Measurements from ENCODE around the gene ZYX.
A peak's percentile ranks its signal among the peaks of the same experiment; 100 is the strongest.

ZYX gene

DNA sequence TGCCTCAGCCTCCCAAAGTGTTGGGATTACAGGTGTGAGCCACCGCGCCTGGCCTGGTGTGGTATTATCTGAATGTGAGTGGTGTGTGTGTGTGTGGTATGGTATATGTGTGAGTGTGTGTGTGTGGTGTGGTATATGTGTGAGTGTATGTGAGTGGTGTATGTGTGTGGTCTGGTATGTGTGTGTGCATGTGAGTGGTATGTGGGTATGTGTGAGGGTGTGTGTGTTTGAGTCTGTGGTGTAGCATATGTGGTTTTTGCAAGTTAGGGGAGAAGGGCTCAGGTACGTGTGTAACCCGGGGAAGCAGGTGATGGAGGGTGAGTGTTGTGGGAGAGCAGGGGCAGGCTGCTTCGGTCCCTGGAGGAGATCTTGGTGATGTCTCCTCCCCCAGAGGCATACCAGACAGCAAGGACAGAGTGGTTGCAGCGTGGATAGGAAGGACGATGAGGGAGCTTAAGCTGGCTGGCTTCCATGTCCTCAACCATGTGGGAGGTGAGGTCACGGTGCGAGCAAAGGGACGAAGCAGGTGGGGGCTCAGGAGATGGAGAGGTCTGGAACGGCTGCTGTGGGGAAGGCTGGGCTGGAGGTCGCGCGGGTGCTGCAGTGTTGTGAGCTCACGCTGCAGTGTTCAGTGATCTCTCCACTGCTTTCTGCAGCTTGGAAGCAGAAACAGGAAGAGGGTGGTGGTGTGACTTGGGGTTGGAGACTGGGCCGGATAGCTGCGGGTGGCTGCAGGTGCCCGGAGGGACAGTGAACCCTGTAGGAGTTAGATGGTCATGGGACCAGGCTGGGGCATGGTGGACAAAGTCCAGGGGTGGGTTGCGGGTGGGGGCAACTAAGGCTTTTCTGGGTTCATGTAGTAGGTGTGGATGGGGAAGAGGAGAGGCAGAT, 5.0 kb downstream of the ZYX start:
- H3K27ac ChIP-seq (ENCODE audit: low read depth, low read length): no peak overlapping the region
- H2AFZ ChIP-seq (ENCODE audit: low read length, unreplicated experiment): no peak overlapping the region

DNA sequence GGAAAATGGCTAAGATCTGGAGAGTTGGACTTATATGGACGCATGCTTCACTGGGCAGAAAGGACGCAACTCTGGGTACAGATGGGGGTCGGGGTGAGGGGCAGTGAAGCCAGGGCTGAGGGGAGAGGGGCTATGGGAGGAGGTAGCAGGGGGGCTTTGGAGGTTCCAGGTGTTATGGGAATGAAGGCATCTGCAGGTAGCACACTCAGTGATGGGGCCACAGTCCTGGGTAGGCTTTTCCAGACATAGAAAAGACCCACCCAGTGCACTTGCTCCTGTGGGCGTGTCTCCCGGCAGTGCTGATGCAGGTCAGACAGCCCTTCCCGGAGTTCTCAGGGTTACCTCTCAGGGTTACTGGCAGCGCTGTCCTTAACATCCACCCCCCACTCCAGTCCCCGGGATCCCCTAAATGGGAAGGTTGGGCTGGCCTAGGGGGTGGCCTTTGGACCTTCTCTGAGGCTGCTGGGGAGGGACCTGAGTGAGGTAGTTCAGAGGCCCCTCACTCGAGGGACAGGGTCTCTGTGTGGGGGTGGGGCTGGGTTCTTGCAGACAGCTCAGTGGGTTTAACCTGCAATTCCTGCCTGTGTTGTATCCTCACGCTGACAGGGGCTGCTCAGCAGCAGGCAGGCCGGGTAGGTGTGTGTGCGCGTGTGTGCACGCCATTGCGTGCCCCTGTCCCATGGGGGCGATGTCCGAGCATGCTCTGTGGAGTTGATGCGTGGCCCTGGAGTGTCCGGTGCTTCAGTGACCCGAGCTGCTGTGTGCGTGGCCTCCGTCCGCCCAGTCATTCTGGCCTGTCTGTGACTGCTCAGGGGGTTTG, 6.2 kb downstream of the ZYX start:
- H3K4me3 ChIP-seq (ENCODE audit: low read depth, low read length): no peak overlapping the region
- H2AFZ ChIP-seq (ENCODE audit: low read length, unreplicated experiment): no peak overlapping the region
- H3K79me2 ChIP-seq (ENCODE audit: control insufficient read depth, insufficient read depth, low read length, unreplicated experiment): peaks cover 55% of the 10 kb centered on the region
- H3K27me3 ChIP-seq (ENCODE audit: insufficient read depth, low read length): no peaks in the 10 kb centered on the region
- H3K36me3 ChIP-seq (ENCODE audit: insufficient read depth, low read length): peaks cover 15% of the 10 kb centered on the region; the same call in 1 of the 2 replicates
- H3K27ac ChIP-seq (ENCODE audit: low read depth, low read length): no peak overlapping the region
- peaks cover 73% of the 10 kb centered on the region for H3K4me1 ChIP-seq (ENCODE audit: control insufficient read depth, insufficient read depth, low read length, unreplicated experiment)

More for the DNA sequence above, 5.0 kb downstream of the ZYX start:
- Histone ChIP-seq H3K4me3 (ENCODE audit: low read depth, low read length) (no peak overlapping the region), H3K36me3 (ENCODE audit: insufficient read depth, low read length) (peaks cover 16% of the 10 kb centered on the region; the same call in 1 of the 2 replicates), H3K4me1 (ENCODE audit: control insufficient read depth, insufficient read depth, low read length, unreplicated experiment) (peaks cover 61% of the 10 kb centered on the region), H3K79me2 (ENCODE audit: control insufficient read depth, insufficient read depth, low read length, unreplicated experiment) (peaks cover 68% of the 10 kb centered on the region), H3K27me3 (ENCODE audit: insufficient read depth, low read length) (no peaks in the 10 kb centered on the region)

DNA sequence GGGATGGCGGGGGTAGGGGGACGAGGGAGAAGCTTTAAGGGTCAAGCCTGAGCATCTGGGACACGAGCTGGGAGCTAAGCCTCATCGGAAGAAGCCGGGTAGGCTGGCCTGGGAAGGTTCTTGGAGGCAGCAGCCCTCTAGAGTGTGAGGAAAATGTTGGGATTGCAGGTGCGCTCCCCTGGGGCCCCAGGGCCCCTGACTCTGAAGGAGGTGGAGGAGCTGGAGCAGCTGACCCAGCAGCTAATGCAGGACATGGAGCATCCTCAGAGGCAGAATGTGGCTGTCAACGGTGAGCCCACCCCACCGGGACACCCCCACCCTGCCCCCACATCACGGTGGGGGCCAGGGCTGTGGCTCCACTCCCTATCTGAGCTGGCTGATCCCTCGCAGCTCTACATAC, 6.9 kb downstream of the ZYX start:
- H3K79me2 ChIP-seq (ENCODE audit: control insufficient read depth, insufficient read depth, low read length, unreplicated experiment): peaks cover 49% of the 10 kb centered on the region
- no peak overlapping the region for H2AFZ ChIP-seq (ENCODE audit: low read length, unreplicated experiment)
- H3K4me3 ChIP-seq (ENCODE audit: low read depth, low read length): no peak overlapping the region
- H3K27me3 ChIP-seq (ENCODE audit: insufficient read depth, low read length): no peaks in the 10 kb centered on the region
- H3K4me1 ChIP-seq (ENCODE audit: control insufficient read depth, insufficient read depth, low read length, unreplicated experiment): peaks cover 75% of the 10 kb centered on the region
- no peak overlapping the region for H3K27ac ChIP-seq (ENCODE audit: low read depth, low read length)
- peaks cover 16% of the 10 kb centered on the region; the same call in 1 of the 2 replicates for H3K36me3 ChIP-seq (ENCODE audit: insufficient read depth, low read length)

DNA sequence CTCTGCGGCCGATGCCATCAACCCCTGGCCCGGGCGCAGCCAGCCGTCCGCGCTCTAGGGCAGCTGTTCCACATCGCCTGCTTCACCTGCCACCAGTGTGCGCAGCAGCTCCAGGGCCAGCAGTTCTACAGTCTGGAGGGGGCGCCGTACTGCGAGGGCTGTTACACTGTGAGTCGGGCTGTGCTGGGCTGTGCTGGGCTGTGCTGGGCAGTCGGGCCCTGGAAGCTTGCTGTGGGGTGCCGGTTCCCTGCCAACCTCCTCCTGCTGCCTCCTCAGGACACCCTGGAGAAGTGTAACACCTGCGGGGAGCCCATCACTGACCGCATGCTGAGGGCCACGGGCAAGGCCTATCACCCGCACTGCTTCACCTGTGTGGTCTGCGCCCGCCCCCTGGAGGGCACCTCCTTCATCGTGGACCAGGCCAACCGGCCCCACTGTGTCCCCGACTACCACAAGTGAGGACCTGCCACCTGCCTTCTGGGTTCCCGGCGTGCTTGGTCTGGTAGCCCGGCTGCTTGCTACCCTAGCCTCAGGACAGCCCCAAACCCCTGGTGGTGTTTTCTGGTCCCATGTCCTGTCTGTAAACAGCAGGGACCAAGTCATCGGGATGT, 7.5 kb downstream of the ZYX start:
- Histone ChIP-seq H3K79me2 (ENCODE audit: control insufficient read depth, insufficient read depth, low read length, unreplicated experiment) (peaks cover 43% of the 10 kb centered on the region), H2AFZ (ENCODE audit: low read length, unreplicated experiment) (no peak overlapping the region), H3K36me3 (ENCODE audit: insufficient read depth, low read length) (peaks cover 16% of the 10 kb centered on the region; the same call in 1 of the 2 replicates), H3K4me1 (ENCODE audit: control insufficient read depth, insufficient read depth, low read length, unreplicated experiment) (peaks cover 75% of the 10 kb centered on the region), H3K27ac (ENCODE audit: low read depth, low read length) (no peak overlapping the region), H3K27me3 (ENCODE audit: insufficient read depth, low read length) (no peaks in the 10 kb centered on the region), H3K4me3 (ENCODE audit: low read depth, low read length) (no peak overlapping the region)

DNA sequence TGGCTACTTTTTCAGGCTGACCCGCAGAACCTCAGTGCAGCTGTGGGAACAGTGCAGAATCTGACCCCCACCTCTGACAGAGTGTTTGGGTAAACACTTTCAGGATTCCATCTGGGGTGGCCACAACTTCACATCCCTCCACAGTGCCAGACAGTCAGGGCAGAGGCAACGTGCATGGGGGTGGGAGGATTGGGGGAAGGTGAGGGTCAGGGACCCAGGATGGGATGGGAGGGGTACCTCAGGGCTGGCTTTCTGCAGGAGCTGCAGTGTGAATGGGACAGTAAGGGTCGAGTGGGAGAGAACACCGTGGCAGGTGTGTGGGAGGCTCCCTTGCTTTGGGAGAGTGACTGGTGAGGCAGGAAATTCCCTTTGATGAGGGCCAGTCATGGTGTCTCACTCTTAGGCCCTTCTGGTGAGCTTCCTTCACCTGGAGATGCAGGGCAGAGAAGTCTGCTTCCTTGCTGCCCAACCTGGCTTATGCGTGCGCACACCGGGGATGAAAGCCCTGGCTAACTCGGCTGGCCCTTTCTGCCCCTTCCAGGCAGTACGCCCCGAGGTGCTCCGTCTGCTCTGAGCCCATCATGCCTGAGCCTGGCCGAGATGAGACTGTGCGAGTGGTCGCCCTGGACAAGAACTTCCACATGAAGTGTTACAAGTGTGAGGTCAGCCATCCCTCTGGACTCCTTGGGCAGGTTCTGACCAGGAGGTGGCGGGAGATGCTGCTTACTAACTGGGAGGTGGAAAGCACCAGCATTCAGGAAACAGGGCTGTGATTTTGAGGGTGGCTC, 8.4 kb downstream of the ZYX start:
- 0 out of 2 replicates have a peak overlapping the region, but pooled peaks have one; percentile 84 for H3K27ac ChIP-seq (ENCODE audit: low read depth, low read length)
- H2AFZ ChIP-seq (ENCODE audit: low read length, unreplicated experiment): no peak overlapping the region
- H3K36me3 ChIP-seq (ENCODE audit: insufficient read depth, low read length): peaks cover 16% of the 10 kb centered on the region; the same call in 1 of the 2 replicates
- no peaks in the 10 kb centered on the region for H3K27me3 ChIP-seq (ENCODE audit: insufficient read depth, low read length)
- peaks cover 66% of the 10 kb centered on the region for H3K4me1 ChIP-seq (ENCODE audit: control insufficient read depth, insufficient read depth, low read length, unreplicated experiment)
- H3K4me3 ChIP-seq (ENCODE audit: low read depth, low read length): no peak overlapping the region
- peaks cover 34% of the 10 kb centered on the region for H3K79me2 ChIP-seq (ENCODE audit: control insufficient read depth, insufficient read depth, low read length, unreplicated experiment)

DNA sequence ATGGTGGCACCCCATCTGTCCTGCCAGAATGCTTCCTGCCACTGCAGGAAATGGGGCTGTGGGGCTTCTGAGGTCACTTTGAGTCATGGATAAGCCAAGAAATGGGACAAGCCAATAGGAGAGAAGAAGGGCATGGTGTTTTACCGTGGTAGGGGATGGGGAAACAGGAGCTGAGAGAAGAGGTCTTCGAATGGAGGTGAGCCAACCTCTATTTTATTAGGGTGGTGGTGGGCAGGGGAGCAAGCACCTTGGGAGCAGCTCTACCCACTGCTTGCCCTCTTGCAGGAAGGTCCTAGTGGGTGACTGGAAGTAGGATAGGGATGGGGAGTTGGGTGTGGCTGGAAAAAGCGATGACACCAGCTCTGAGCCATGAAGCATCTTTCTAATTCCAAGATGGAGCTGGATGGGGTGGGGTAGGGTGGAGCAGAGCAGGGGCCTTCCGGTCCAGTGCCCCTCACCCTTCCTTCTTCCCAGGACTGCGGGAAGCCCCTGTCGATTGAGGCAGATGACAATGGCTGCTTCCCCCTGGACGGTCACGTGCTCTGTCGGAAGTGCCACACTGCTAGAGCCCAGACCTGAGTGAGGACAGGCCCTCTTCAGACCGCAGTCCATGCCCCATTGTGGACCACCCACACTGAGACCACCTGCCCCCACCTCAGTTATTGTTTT, 9.1 kb downstream of the ZYX start:
- Histone ChIP-seq H3K36me3 (ENCODE audit: insufficient read depth, low read length) (peaks cover 16% of the 10 kb centered on the region; the same call in 1 of the 2 replicates), H3K4me1 (ENCODE audit: control insufficient read depth, insufficient read depth, low read length, unreplicated experiment) (peaks cover 59% of the 10 kb centered on the region), H3K27ac (ENCODE audit: low read depth, low read length) (peak overlapping the region; percentile 84; the same call in 1 of the 2 replicates), H3K4me3 (ENCODE audit: low read depth, low read length) (no peak overlapping the region), H2AFZ (ENCODE audit: low read length, unreplicated experiment) (no peak overlapping the region), H3K27me3 (ENCODE audit: insufficient read depth, low read length) (no peaks in the 10 kb centered on the region), H3K79me2 (ENCODE audit: control insufficient read depth, insufficient read depth, low read length, unreplicated experiment) (peaks cover 27% of the 10 kb centered on the region)

DNA sequence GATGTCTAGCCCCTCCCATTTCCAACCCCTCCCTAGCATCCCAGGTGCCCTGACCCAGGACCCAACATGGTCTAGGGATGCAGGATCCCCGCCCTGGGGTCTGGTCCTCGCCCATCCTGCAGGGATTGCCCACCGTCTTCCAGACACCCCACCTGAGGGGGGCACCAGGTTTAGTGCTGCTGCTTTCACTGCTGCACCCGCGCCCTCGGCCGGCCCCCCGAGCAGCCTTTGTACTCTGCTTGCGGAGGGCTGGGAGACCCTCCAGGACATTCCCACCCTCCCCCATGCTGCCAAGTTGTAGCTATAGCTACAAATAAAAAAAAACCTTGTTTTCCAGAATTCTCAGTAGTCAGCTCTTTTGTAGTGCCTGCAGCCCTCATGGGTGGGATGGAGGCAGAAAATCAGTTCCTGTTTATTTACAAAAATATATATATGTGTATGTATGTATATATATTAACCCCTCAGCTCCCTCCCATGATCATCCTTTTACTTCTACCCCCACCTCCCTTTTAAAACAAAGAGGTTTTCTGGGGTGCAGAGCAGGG, 9.7 kb downstream of the ZYX start:
- Histone ChIP-seq H3K79me2 (ENCODE audit: control insufficient read depth, insufficient read depth, low read length, unreplicated experiment) (peaks cover 22% of the 10 kb centered on the region), H3K27ac (ENCODE audit: low read depth, low read length) (peak overlapping the region; percentile 84), H3K27me3 (ENCODE audit: insufficient read depth, low read length) (no peaks in the 10 kb centered on the region), H3K4me3 (ENCODE audit: low read depth, low read length) (no peak overlapping the region), H2AFZ (ENCODE audit: low read length, unreplicated experiment) (no peak overlapping the region), H3K36me3 (ENCODE audit: insufficient read depth, low read length) (peaks cover 16% of the 10 kb centered on the region; the same call in 1 of the 2 replicates), H3K4me1 (ENCODE audit: control insufficient read depth, insufficient read depth, low read length, unreplicated experiment) (peaks cover 54% of the 10 kb centered on the region)

DNA sequence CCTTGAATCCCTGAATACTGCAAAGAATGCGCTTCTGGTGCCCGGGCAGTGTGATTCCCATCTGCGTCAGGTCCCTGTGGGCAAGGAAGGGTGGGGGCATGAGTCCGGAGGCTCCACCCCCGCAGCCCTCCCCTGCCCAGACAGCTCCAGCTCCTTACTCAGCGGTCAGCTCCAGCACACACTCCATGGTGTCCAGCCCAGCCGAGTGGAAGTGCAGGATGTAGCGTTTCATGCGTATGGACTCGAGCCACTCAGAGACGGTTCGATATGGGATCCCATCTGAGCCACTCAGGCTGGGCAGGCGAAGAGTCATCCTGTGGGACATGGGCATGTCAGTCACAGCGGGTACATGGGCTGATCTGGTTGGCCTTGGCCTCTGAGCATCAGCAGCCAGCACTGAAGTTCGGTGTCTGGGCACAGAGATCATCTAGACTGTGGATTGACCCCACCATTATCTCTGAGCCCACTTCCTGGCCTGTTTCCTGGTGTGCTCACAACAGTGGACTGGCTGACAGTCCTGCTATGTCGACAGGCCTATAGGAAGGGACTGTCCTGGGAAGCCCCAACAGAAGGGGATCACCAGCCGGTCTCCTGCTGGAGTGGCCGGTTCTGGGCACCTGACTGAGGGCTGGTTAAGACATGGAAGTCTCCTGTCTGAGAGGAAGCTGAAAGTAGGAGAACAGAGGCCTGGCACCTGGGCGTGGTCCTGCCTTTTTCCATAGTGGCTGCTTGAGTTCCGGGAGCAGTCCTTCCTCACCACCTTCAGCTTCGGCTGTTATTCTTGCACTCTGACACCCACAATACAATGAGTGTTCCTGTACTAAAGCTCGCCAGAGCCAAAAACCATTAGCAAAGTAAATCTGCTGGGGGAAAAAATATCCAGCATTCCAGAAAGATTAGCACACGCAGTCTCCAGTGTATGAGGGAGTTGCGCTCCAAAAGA, 10.6 kb downstream of the ZYX start:
- H3K4me1 ChIP-seq (ENCODE audit: control insufficient read depth, insufficient read depth, low read length, unreplicated experiment): peaks cover 48% of the 10 kb centered on the region
- H3K36me3 ChIP-seq (ENCODE audit: insufficient read depth, low read length): peaks cover 16% of the 10 kb centered on the region; the same call in 1 of the 2 replicates
- peak overlapping the region; percentile 84 for H3K27ac ChIP-seq (ENCODE audit: low read depth, low read length)
- H2AFZ ChIP-seq (ENCODE audit: low read length, unreplicated experiment): no peak overlapping the region
- no peaks in the 10 kb centered on the region for H3K27me3 ChIP-seq (ENCODE audit: insufficient read depth, low read length)
- peak overlapping the region; percentile 15; the same call in 1 of the 2 replicates for H3K4me3 ChIP-seq (ENCODE audit: low read depth, low read length)
- H3K79me2 ChIP-seq (ENCODE audit: control insufficient read depth, insufficient read depth, low read length, unreplicated experiment): peaks cover 13% of the 10 kb centered on the region
